Transverse colon (tissue), 4 donors: ENCODE data around the gene SLC2A11. TPM values are rescaled to one million over a fixed set of nuclear protein-coding genes. Genes with fewer than 3 reads are reported as not detected.

Source experiments
- DNase-seq: peaks from one replicate; pipeline ENCODE4 v3.0.0-alpha.2; 2019
- H3K27ac ChIP-seq, 4 donors: fragments of 200-600 bp; sonication (generic); 2 replicates each; pipeline ENCODE4 v1.5.1; 2016 to 2018; ENCODE audit warnings: inconsistent platforms in 4 of 4
- H3K27me3 ChIP-seq: fragments of 200-600 bp; sonication (generic); 2 replicates; pipeline ENCODE4 v1.5.1; 2017; ENCODE audit warnings: inconsistent platforms
- H3K36me3 ChIP-seq, 4 donors: fragments of 200-600 bp; sonication (generic); 2 replicates each; pipeline ENCODE4 v1.5.1; 2017 to 2019; ENCODE audit warnings: inconsistent platforms in 4 of 4
- H3K4me1 ChIP-seq, 4 donors: fragments of 200-600 bp; sonication (generic); 2 replicates each; pipeline ENCODE4 v1.5.1; 2017 to 2020; ENCODE audit warnings: inconsistent platforms in 4 of 4
- H3K4me3 ChIP-seq, 4 donors: fragments of 200-600 bp; sonication (generic); 1 replicate in 1 of 4; 2 replicates in 3 of 4; pipeline versions ENCODE4 v1.5.1 to v1.6.1; 2017 to 2019; ENCODE audit warnings: inconsistent platforms in 4 of 4
- H3K9me3 ChIP-seq, 2 donors: fragments of 200-600 bp; sonication (generic); 2 replicates each; pipeline ENCODE4 v1.5.1; 2017 to 2019; ENCODE audit warnings: inconsistent platforms in 2 of 2
- CTCF ChIP-seq, 5 experiments: fragments of 200-600 bp in 3 of 5; fragments of 450-650 bp in 2 of 5; sonication (generic) in 3 of 5; IDR thresholded peaks; 1 replicate in 2 of 5; 2 replicates in 3 of 5; pipeline ENCODE4 v1.5.1; 2016 to 2017; ENCODE audit warnings: antibody characterized with exemption in 5 of 5, inconsistent platforms in 3 of 5, mild to moderate bottlenecking in 2 of 5, moderate library complexity in 1 of 5
- EP300 ChIP-seq: sonication (generic); formaldehyde crosslinking; IDR thresholded peaks from one replicate; pipeline ENCODE4 v1.6.1; 2017; ENCODE audit warnings: antibody characterized with exemption, low read depth
- POLR2A ChIP-seq: fragments of 450-650 bp; IDR thresholded peaks from one replicate; pipeline ENCODE4 v1.6.1; 2016; ENCODE audit warnings: antibody characterized with exemption, mild to moderate bottlenecking, moderate library complexity
- POLR2AphosphoS5 ChIP-seq, 3 donors: sonication (generic); formaldehyde crosslinking; IDR thresholded peaks; one replicate each; pipeline ENCODE4 v1.6.1; 2016; ENCODE audit warnings: antibody characterized with exemption in 3 of 3
- WGBS, 2 donors: methylation state at CpG; one replicate each; pipeline ENCODE4 v1.1.5; 2018; ENCODE audit warnings: low coverage in 1 of 2; 5-methylcytosine and 5-hydroxymethylcytosine counted together
- in situ Hi-C, 4 donors: fragments of 200-750 bp; cut with MboI; loops; one replicate each; pipeline versions ENCODE4 v1.15.0 to v1.15.1; 2017; ENCODE audit warnings: low sequenced_read_pairs in 3 of 4, low pct_ligation_motif_present in 1 of 4, low pct_unique_long_range_greater_than_20kb in 1 of 4
- intact Hi-C: fragments of 100-400 bp; cut with DNase I; formaldehyde crosslinking; loops from one replicate; pipeline ENCODE4 v1.15.1; 2023; ENCODE audit warnings: low total_unique reads
- total RNA-seq, 4 donors: library from RNA; depleted of rRNA; stranded (reverse); fragments of >200 nt; gene quantifications; one replicate each; pipeline ENCODE4 v1.1.0, GENCODE V29; 2016

Gene SLC2A11
- total RNA-seq, 4 donors from 2014 or later: 6.0 to 27.4 (median 13.2) TPM

GRCh38 chr22:23908587-23909205, 51.0 kb downstream of the SLC2A11 start:
- in situ Hi-C loops: no loop called here
- 47 to 68% methylated on average over 6 to 11 of the region's 11 CpGs for WGBS, 2 donors
- Histone ChIP-seq H3K27ac (peak overlapping the region in 1 of 4 donors; percentile 4), H3K36me3 (no peaks in the 10 kb centered on the region), H3K4me1 (peaks cover 0 to 27% (median 15%) of the 10 kb centered on the region in 4 donors), H3K27me3 (no peaks in the 10 kb centered on the region), H3K9me3 (no peaks in the 10 kb centered on the region), H3K4me3 (no peak overlapping the region)
- intact Hi-C loops: no loop called here
- no peak for TF ChIP-seq POLR2AphosphoS5 (IDR thresholded peaks at IDR 0.05)
- TF ChIP-seq EP300: no peak
- TF ChIP-seq POLR2A: no peak
- no peak for TF ChIP-seq CTCF (IDR thresholded peaks at IDR 0.05)
- DNase-seq: no peak

GRCh38 chr22:23909296-23909898, 51.7 kb downstream of the SLC2A11 start:
- WGBS, 2 donors: 59 to 61% methylated on average over 6 of the region's 6 CpGs
- intact Hi-C loops (no loop called here), in situ Hi-C loops (no loop called here)
- DNase-seq: no peak
- Histone ChIP-seq H3K36me3 (no peaks in the 10 kb centered on the region), H3K9me3 (no peaks in the 10 kb centered on the region), H3K4me3 (no peak overlapping the region), H3K27ac (peak overlapping the region in 2 of 4 donors; percentile 4 to 19), H3K4me1 (peaks cover 0 to 30% (median 17%) of the 10 kb centered on the region in 4 donors), H3K27me3 (no peaks in the 10 kb centered on the region)
- TF ChIP-seq CTCF (IDR thresholded peaks at IDR 0.05): no peak
- peak in 1 of 3 donors; percentile 39 for TF ChIP-seq POLR2AphosphoS5 (IDR thresholded peaks at IDR 0.05)
- no peak for TF ChIP-seq EP300
- TF ChIP-seq POLR2A: peak; percentile 40

- in situ Hi-C loops (no loop called here), intact Hi-C loops (no loop called here)
- TF ChIP-seq POLR2AphosphoS5 (IDR thresholded peaks at IDR 0.05) (no peak), CTCF (IDR thresholded peaks at IDR 0.05) (no peak)
- Histone ChIP-seq H3K4me3 (no peak overlapping the region), H3K9me3 (no peaks in the 10 kb centered on the region), H3K27me3 (no peaks in the 10 kb centered on the region), H3K36me3 (no peaks in the 10 kb centered on the region), H3K27ac (no peak overlapping the region), H3K4me1 (peaks cover 0 to 40% (median 16%) of the 10 kb centered on the region in 4 donors)
- 50 to 81% methylated on average over 1 to 3 of the region's 3 CpGs for WGBS, 2 donors
- no peak for DNase-seq
These were observed 53.0 kb downstream of the SLC2A11 start for GRCh38 chr22:23910496-23911190.

- no peak overlapping the region for H3K27ac ChIP-seq
- intact Hi-C loops: no loop called here
- H3K9me3 ChIP-seq: no peaks in the 10 kb centered on the region
- H3K4me1 ChIP-seq: peaks cover 0 to 41% (median 16%) of the 10 kb centered on the region in 4 donors
- no peaks in the 10 kb centered on the region for H3K27me3 ChIP-seq
- no peak overlapping the region for H3K4me3 ChIP-seq
- no peaks in the 10 kb centered on the region for H3K36me3 ChIP-seq
- WGBS, 2 donors: 95 to 100% methylated on average over 1 to 12 of the region's 12 CpGs
- in situ Hi-C loops: no loop called here
- no peak for TF ChIP-seq EP300
- no peak for TF ChIP-seq POLR2A
- no peak for TF ChIP-seq POLR2AphosphoS5 (IDR thresholded peaks at IDR 0.05)
- no peak for TF ChIP-seq CTCF (IDR thresholded peaks at IDR 0.05)
- no peak for DNase-seq
These were observed 53.8 kb downstream of the SLC2A11 start for GRCh38 chr22:23911318-23911980.
